ENCODE measurements around the gene SLC12A5. TPM values are rescaled to one million over a fixed set of nuclear protein-coding genes. Genes with fewer than 3 reads are reported as not detected.
A peak's percentile ranks its signal among the peaks of the same experiment; 100 is the strongest.

Gene SLC12A5
- total RNA-seq, 1 experiment from 2014 or later, result 7.2 TPM

- TF ChIP-seq ZNF121 (CRISPR knock-in tag; IDR thresholded peaks at IDR 0.05) (no peak), NFE2L1 (CRISPR knock-in tag; IDR thresholded peaks at IDR 0.05) (peak; percentile 49; the same call in 1 of the 2 replicates)
These were observed 12.0 kb downstream of the SLC12A5 start (continued) for GRCh38 chr20:46040902-46041535.

- no peak for ATAC-seq
- no peak for DNase-seq (ENCODE audit: low spot score)
- CTCF ChIA-PET, result interaction anchor here (2.6 kb wide), 1 partner anchor 15 kb away, joined by 12 read pairs; no protein-coding TSS in a partner anchor
- POLR2A ChIA-PET, result no interaction called here
- Mint-ChIP-seq H3K27ac (no peak overlapping the region), H3K9me3 (no peaks in the 10 kb centered on the region), H3K36me3 (no peaks in the 10 kb centered on the region), H3K27me3 (ENCODE audit: low read depth) (peaks cover 34% of the 10 kb centered on the region), H3K4me3 (no peak overlapping the region), H3K4me1 (no peaks in the 10 kb centered on the region)
- TF ChIP-seq CTCF (IDR thresholded peaks at IDR 0.05) (no peak), RORB (CRISPR knock-in tag; IDR thresholded peaks at IDR 0.05) (no peak), CDX4 (CRISPR knock-in tag; IDR thresholded peaks at IDR 0.05; ENCODE audit: borderline replicate concordance) (no peak), KAT7 (CRISPR knock-in tag; IDR thresholded peaks at IDR 0.05; ENCODE audit: borderline replicate concordance) (no peak), PREB (CRISPR knock-in tag; IDR thresholded peaks at IDR 0.05; ENCODE audit: borderline replicate concordance) (no peak), ZNF219 (CRISPR knock-in tag; IDR thresholded peaks at IDR 0.05; ENCODE audit: borderline replicate concordance) (no peak)
These were observed 14.5 kb downstream of the SLC12A5 start for GRCh38 chr20:46043556-46043955.

- DNase-seq (ENCODE audit: low spot score), result no peak
- H3K9me3 Mint-ChIP-seq, result no peaks in the 10 kb centered on the region
- H3K27me3 Mint-ChIP-seq (ENCODE audit: low read depth), result peaks cover 32% of the 10 kb centered on the region
- ChIA-PET POLR2A (interaction anchor here (1.0 kb wide), 1 partner anchor 13 kb away, joined by 3 read pairs; no protein-coding TSS in a partner anchor), CTCF (no interaction called here)
- ATAC-seq, result no peak
- no peak overlapping the region for H3K27ac Mint-ChIP-seq
- H3K36me3 Mint-ChIP-seq, result no peaks in the 10 kb centered on the region
- TF ChIP-seq E2F1 (CRISPR knock-in tag; IDR thresholded peaks at IDR 0.05) (no peak), IRF2 (CRISPR knock-in tag; IDR thresholded peaks at IDR 0.05; ENCODE audit: borderline replicate concordance, low read depth) (no peak)
- no peak overlapping the region for H3K4me3 Mint-ChIP-seq
- no peaks in the 10 kb centered on the region for H3K4me1 Mint-ChIP-seq
These were observed 15.9 kb downstream of the SLC12A5 start for GRCh38 chr20:46044896-46045295.

GRCh38 chr20:46046588-46047310, 17.7 kb downstream of the SLC12A5 start:
- POLR2A ChIA-PET, result no interaction called here
- TF ChIP-seq E2F4 (CRISPR knock-in tag; IDR thresholded peaks at IDR 0.05; ENCODE audit: borderline replicate concordance, low read depth), result no peak
- TF ChIP-seq ZNF138 (CRISPR knock-in tag; conservative IDR thresholded peaks at IDR 0.05), result no peak
- no peak for TF ChIP-seq STAT6 (CRISPR knock-in tag; conservative IDR thresholded peaks at IDR 0.05; ENCODE audit: low read depth)
- TF ChIP-seq MAX (CRISPR knock-in tag; IDR thresholded peaks at IDR 0.05), result no peak
- no peak for TF ChIP-seq ZNF219 (CRISPR knock-in tag; IDR thresholded peaks at IDR 0.05; ENCODE audit: borderline replicate concordance)
- TF ChIP-seq AR (CRISPR knock-in tag; IDR thresholded peaks at IDR 0.05), result no peak

More at GRCh38 chr20:46046588-46047310, 17.7 kb downstream of the SLC12A5 start:
- ATAC-seq (no peak), DNase-seq (ENCODE audit: low spot score) (peak; percentile 4)
- no peaks in the 10 kb centered on the region for H3K4me1 Mint-ChIP-seq
- H3K36me3 Mint-ChIP-seq, result no peaks in the 10 kb centered on the region
- H3K4me3 Mint-ChIP-seq, result no peak overlapping the region
- no peak overlapping the region for H3K27ac Mint-ChIP-seq
- H3K27me3 Mint-ChIP-seq (ENCODE audit: low read depth), result peaks cover 17% of the 10 kb centered on the region
- CTCF ChIA-PET, result interaction anchor here (1.0 kb wide), 1 partner anchor 24 kb away, joined by 3 read pairs; no protein-coding TSS in a partner anchor
- H3K9me3 Mint-ChIP-seq, result no peaks in the 10 kb centered on the region
